Endothelial cell of umbilical vein (primary cell): ENCODE measurements around the gene UBE2QL1. TPM values are rescaled to one million over a fixed set of nuclear protein-coding genes. Genes with fewer than 3 reads are reported as not detected.

Source experiments
- BruUV-seq: library from RNA; stranded (reverse); fragments of 400-500 nt; replicated peaks from 2 replicates; lab custom pipeline; 2021; lab: Mats Ljungman, UMichigan
- CTCF ChIA-PET: fragments of 300-600, 350-600 bp; sonication (Branson Sonifier 250); formaldehyde crosslinking; loops from one replicate; lab custom pipeline; 2021; ENCODE audit warnings: antibody characterized with exemption, inconsistent platforms; lab: Charles Lee
- POLR2A ChIA-PET: fragments of 300-600, 350-600 bp; sonication (Branson Sonifier 250); formaldehyde crosslinking; loops from one replicate; lab custom pipeline; 2021; ENCODE audit warnings: antibody characterized with exemption, inconsistent platforms; lab: Charles Lee
- DNase-seq: peaks from one replicate; pipeline ENCODE4 v3.0.0-alpha.2; 2011; ENCODE audit warnings: low read depth, low spot score
- FAIRE-seq: peaks from 2 replicates; lab custom pipeline; 2011; peaks lifted over from hg19 to GRCh38; lab: Jason Lieb, UNC
- H2AFZ ChIP-seq: 2 replicates; pipeline ENCODE4 v1.6.0; 2012; ENCODE audit warnings: low read depth, low read length, control low read depth, inconsistent platforms
- H3K27ac ChIP-seq: 2 replicates; pipeline ENCODE4 v1.5.1; 2011; ENCODE audit warnings: low read depth, mild to moderate bottlenecking, control low read depth, low read length, moderate library complexity; ENCODE audit not compliant: insufficient read depth
- H3K27me3 ChIP-seq, 2 experiments: 2 replicates each; pipeline versions ENCODE4 v1.6.0 to v1.6.1; 2011; ENCODE audit warnings: low read length in 2 of 2, mixed read lengths in 1 of 2; ENCODE audit not compliant: control insufficient read depth in 2 of 2, insufficient read depth in 2 of 2
- H3K36me3 ChIP-seq, 2 experiments: 2 replicates in 1 of 2; 3 replicates in 1 of 2; pipeline ENCODE4 v1.5.1; 2011; ENCODE audit warnings: low read length in 2 of 2, mild to moderate bottlenecking in 1 of 2, moderate library complexity in 1 of 2; ENCODE audit not compliant: control insufficient read depth in 2 of 2, insufficient read depth in 2 of 2; ENCODE audit errors: extremely low read depth in 1 of 2
- H3K4me1 ChIP-seq: 3 replicates; pipeline ENCODE4 v1.5.1; 2011; ENCODE audit warnings: mild to moderate bottlenecking, low read length; ENCODE audit not compliant: control insufficient read depth, insufficient read depth; ENCODE audit errors: extremely low read depth
- H3K4me2 ChIP-seq: 2 replicates; pipeline ENCODE4 v1.6.1; 2011; ENCODE audit warnings: low read length, control low read depth, mixed read lengths; ENCODE audit not compliant: insufficient read depth
- H3K4me3 ChIP-seq, 3 experiments: fragments of 200-600 bp in 1 of 3; sonication (generic), shearing (Covaris generic) in 1 of 3; replicated peaks in 1 of 3; 2 replicates each; pipeline ENCODE4 v1.5.1; 2011 to 2016; ENCODE audit warnings: control low read depth in 3 of 3, low read length in 3 of 3, mild to moderate bottlenecking in 2 of 3, inconsistent platforms in 1 of 3, low read depth in 1 of 3, moderate library complexity in 1 of 3; ENCODE audit not compliant: insufficient read depth in 1 of 3
- H3K79me2 ChIP-seq: 2 replicates; pipeline ENCODE4 v1.6.0; 2012; ENCODE audit warnings: low read length, inconsistent platforms; ENCODE audit not compliant: control insufficient read depth, insufficient read depth
- H3K9ac ChIP-seq: replicated peaks from 2 replicates; pipeline ENCODE3; 2011; ENCODE audit warnings: low read length, control low read depth; ENCODE audit not compliant: insufficient read depth; ENCODE audit errors: extremely low read depth
- H3K9me1 ChIP-seq: replicated peaks from 3 replicates; pipeline ENCODE4 v1.6.0; 2011; ENCODE audit warnings: mild to moderate bottlenecking, low read length; ENCODE audit not compliant: control insufficient read depth, insufficient read depth; ENCODE audit errors: extremely low read depth
- H3K9me3 ChIP-seq: replicated peaks from 2 replicates; pipeline ENCODE4 v1.5.1; 2012; ENCODE audit warnings: low read length, inconsistent platforms; ENCODE audit not compliant: control insufficient read depth, insufficient read depth
- H4K20me1 ChIP-seq: replicated peaks from 2 replicates; pipeline ENCODE3; 2011; ENCODE audit warnings: mild to moderate bottlenecking, low read length; ENCODE audit not compliant: control insufficient read depth, insufficient read depth; ENCODE audit errors: extremely low read depth
- EZH2 ChIP-seq: IDR thresholded peaks from 2 replicates; pipeline ENCODE4 v1.6.1; 2012; ENCODE audit warnings: borderline replicate concordance, low read depth, mild to moderate bottlenecking, moderate library complexity, low read length, inconsistent platforms; ENCODE audit not compliant: severe bottlenecking
- FOS ChIP-seq: IDR thresholded peaks from 2 replicates; pipeline ENCODE4 v1.6.1; 2011; ENCODE audit warnings: mild to moderate bottlenecking, low read length, moderate library complexity, borderline replicate concordance; ENCODE audit not compliant: insufficient read depth
- JUN ChIP-seq: IDR thresholded peaks from 2 replicates; pipeline ENCODE4 v1.6.1; 2011; ENCODE audit warnings: borderline replicate concordance, low read depth; ENCODE audit not compliant: insufficient read length, insufficient read depth
- MYC ChIP-seq: IDR thresholded peaks from one replicate; pipeline ENCODE4 v1.6.1; 2011; ENCODE audit warnings: mild to moderate bottlenecking, low read depth, low read length
- POLR2A ChIP-seq: IDR thresholded peaks from 2 replicates; pipeline ENCODE4 v1.6.1; 2012; ENCODE audit warnings: low read depth, mild to moderate bottlenecking, control low read depth, low read length
- dilution Hi-C: fragments of 300-500 bp; cut with MboI; formaldehyde crosslinking; loops from one replicate; pipeline ENCODE4 v1.15.0; 2019; ENCODE audit warnings: low sequenced_read_pairs; ENCODE audit not compliant: extremely low pct_ligation_motif_present
- intact Hi-C: fragments of 100-400 bp; cut with micrococcal nuclease; formaldehyde crosslinking; loops from one replicate; pipeline ENCODE4 v1.10.0; 2022
- polyA plus RNA-seq, 4 experiments: library from polyadenylated mRNA; depleted of rRNA in 3 of 4; stranded (reverse) in 3 of 4; unstranded in 1 of 4; fragments of >200 nt; gene quantifications; 2 replicates each; pipeline versions ENCODE4 v1.2.1 to v1.2.3, GENCODE V29; 2011 to 2012; ENCODE audit warnings: missing spikeins in 1 of 4
- total RNA-seq: library from RNA; stranded (reverse); gene quantifications from 2 replicates; pipeline ENCODE4 v1.2.3, GENCODE V29; 2021
- TF ChIP-seq, protein P1 (sequence below): IDR thresholded peaks from 2 replicates; pipeline ENCODE4 v1.6.1; 2011; ENCODE audit not compliant: insufficient read depth, insufficient read length
- TF ChIP-seq, protein P2 (sequence below), 2 donors: IDR thresholded peaks; 1 replicate in 1 of 2; 2 replicates in 1 of 2; pipeline ENCODE4 v1.5.1; 2011; ENCODE audit warnings: low read length in 2 of 2, mild to moderate bottlenecking in 2 of 2, moderate library complexity in 2 of 2, control low read depth in 1 of 2, inconsistent platforms in 1 of 2, low read depth in 1 of 2; ENCODE audit not compliant: insufficient read depth in 1 of 2; ENCODE audit errors: extremely low read depth in 1 of 2

UBE2QL1 gene
- total and polyA plus RNA-seq, 2 donors (not counting 3 experiments of a cell fraction or from before 2014, with no cell fraction given) = 0.04 to 0.15 TPM

DNA sequence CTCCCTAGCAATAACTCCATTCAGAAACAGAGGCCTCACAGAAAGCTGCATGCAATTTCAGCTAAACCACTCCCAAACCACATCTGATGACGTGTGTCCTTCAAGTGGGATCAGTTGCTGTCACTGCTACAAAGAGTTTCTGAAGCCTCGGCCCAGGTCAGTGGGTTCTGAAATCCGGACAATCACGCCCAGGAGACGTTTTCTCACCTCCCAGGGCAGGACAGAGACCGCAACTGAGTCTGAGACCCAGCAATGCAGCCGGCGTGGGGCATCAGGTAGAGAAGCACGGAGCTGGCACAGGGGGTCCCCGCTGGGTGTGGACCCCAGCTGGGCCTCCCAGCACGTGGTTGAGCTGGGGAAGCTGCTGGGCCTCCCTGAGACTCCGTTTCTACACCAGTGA, 2.6 kb upstream of the UBE2QL1 start:
- Histone ChIP-seq H3K9me1 (no peaks in the 10 kb centered on the region), H3K4me2 (no peak overlapping the region), H3K27ac (no peak overlapping the region), H4K20me1 (no peaks in the 10 kb centered on the region), H3K9ac (no peak overlapping the region), H3K4me3 (no peak overlapping the region), H3K4me1 (peaks cover 5% of the 10 kb centered on the region), H3K79me2 (no peaks in the 10 kb centered on the region), H3K9me3 (no peaks in the 10 kb centered on the region), H3K27me3 (peaks cover 18 to 23% of the 10 kb centered on the region in 2 experiments), H2AFZ (no peak overlapping the region), H3K36me3 (no peaks in the 10 kb centered on the region)
- ChIA-PET CTCF (interaction anchor here (3.9 kb wide), 1 partner anchor 11 kb away, joined by 20 read pairs; no protein-coding TSS in a partner anchor), POLR2A (interaction anchor here (0.7 kb wide), 1 partner anchor 67 kb away, joined by 4 read pairs; the partner anchor contains the start of gene MED10)
- BruUV-seq = no TSS peak
- TF ChIP-seq, protein P1, sequence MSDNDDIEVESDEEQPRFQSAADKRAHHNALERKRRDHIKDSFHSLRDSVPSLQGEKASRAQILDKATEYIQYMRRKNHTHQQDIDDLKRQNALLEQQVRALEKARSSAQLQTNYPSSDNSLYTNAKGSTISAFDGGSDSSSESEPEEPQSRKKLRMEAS = no peak
- TF ChIP-seq, protein P2, sequence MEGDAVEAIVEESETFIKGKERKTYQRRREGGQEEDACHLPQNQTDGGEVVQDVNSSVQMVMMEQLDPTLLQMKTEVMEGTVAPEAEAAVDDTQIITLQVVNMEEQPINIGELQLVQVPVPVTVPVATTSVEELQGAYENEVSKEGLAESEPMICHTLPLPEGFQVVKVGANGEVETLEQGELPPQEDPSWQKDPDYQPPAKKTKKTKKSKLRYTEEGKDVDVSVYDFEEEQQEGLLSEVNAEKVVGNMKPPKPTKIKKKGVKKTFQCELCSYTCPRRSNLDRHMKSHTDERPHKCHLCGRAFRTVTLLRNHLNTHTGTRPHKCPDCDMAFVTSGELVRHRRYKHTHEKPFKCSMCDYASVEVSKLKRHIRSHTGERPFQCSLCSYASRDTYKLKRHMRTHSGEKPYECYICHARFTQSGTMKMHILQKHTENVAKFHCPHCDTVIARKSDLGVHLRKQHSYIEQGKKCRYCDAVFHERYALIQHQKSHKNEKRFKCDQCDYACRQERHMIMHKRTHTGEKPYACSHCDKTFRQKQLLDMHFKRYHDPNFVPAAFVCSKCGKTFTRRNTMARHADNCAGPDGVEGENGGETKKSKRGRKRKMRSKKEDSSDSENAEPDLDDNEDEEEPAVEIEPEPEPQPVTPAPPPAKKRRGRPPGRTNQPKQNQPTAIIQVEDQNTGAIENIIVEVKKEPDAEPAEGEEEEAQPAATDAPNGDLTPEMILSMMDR (IDR thresholded peaks at IDR 0.05; ENCODE audit: extremely low read depth in 1 of 2, insufficient read depth in 1 of 2, low read depth in 1 of 2, low read length in 2 of 2) = no peak
- TF ChIP-seq MYC = no peak
- TF ChIP-seq JUN = no peak
- TF ChIP-seq EZH2 = no peak
- no peak for TF ChIP-seq POLR2A
- TF ChIP-seq FOS = no peak
- no peak for FAIRE-seq
- intact Hi-C loops (no loop called here), dilution Hi-C loops (no loop called here)
- DNase-seq = no peak
